HG02678 (cell line): ENCODE measurements around the gene SPOCK3.
A peak's percentile ranks its signal among the peaks of the same experiment; 100 is the strongest.

ENCODE experiments used
- ATAC-seq: cut with Tn5 transposase; IDR thresholded peaks from one replicate; pipeline ENCODE4 v1.9.1; 2021; ENCODE audit warnings: mild to moderate bottlenecking, moderate library complexity; ENCODE audit not compliant: unreplicated experiment

Gene SPOCK3

GRCh38 chr4:167176723-167177367 is 57.4 kb downstream of the SPOCK3 start:
- no peak for ATAC-seq

DNA sequence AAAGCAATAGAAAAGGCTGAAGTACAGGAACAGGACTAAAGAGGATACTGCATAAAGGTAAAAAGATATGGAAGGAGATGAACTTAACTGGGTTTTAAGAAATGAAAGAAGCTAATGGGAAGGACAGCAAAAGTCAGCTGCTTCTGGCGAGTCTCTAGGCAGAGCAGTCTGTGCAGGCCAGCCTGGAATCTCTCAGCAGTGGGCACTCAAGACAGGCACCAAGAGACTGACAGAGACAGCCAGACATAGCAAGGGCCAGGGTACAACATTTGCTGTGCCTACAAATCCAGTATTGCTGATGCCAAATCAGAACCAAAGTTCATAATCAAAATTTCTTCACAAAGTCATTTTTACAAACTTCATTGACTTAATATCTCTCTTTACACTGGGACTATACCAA is 62.4 kb downstream of the SPOCK3 start:
- no peak for ATAC-seq

- no peak for ATAC-seq
Measured at GRCh38 chr4:167168611-167169010, 65.7 kb downstream of the SPOCK3 start.

GRCh38 chr4:167150587-167150986 is 83.7 kb downstream of the SPOCK3 start:
- ATAC-seq: no peak

GRCh38 chr4:167144605-167145004 is 89.7 kb downstream of the SPOCK3 start:
- no peak for ATAC-seq

DNA sequence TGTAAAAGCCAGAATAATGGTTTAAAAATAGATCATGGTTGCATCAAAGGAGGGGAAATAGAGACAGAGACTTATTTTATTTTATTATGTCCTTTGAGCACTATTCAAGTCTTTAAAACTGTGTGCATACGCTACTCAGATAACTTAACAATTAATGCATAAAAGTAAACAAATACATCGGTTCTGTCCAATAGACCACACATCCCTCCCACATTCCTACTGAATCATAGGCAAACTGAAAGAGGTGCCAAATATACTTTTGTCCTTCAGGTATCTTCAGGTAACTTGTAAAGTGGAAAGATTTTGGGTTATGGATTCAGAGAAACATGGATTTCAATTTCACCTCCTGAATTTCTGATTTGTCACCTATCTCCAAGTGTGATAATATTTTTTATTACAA is 91.3 kb downstream of the SPOCK3 start:
- no peak for ATAC-seq

DNA sequence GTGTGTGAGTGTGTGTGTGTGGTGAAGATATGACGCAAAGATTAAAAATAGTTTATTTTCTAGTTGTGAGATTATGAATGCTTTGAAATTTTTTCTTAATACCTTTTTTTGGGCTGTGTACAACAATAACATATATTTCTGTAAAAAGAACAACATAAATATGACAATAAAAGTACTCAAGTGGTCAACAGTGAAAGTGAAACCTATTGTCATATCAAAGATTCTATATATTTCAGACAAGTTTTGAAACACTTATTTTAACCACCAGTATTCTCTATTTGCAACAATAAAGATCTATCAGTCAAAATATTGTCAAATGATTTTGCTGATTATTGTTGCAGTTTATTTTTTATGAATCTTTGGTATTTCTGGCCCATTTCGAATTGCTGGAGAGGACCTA is 98.0 kb downstream of the SPOCK3 start:
- no peak for ATAC-seq

GRCh38 chr4:167129146-167129545 is 105.1 kb downstream of the SPOCK3 start:
- no peak for ATAC-seq

GRCh38 chr4:167119392-167119791 is 114.9 kb downstream of the SPOCK3 start:
- ATAC-seq: no peak

- no peak for ATAC-seq
Measured at GRCh38 chr4:167117273-167117672, 117.0 kb downstream of the SPOCK3 start.

GRCh38 chr4:167114416-167114971 is 119.8 kb downstream of the SPOCK3 start:
- no peak for ATAC-seq

- no peak for ATAC-seq
Measured at GRCh38 chr4:167111622-167112021, 122.7 kb downstream of the SPOCK3 start.

GRCh38 chr4:167111092-167111491 is 123.2 kb downstream of the SPOCK3 start:
- ATAC-seq: no peak

DNA sequence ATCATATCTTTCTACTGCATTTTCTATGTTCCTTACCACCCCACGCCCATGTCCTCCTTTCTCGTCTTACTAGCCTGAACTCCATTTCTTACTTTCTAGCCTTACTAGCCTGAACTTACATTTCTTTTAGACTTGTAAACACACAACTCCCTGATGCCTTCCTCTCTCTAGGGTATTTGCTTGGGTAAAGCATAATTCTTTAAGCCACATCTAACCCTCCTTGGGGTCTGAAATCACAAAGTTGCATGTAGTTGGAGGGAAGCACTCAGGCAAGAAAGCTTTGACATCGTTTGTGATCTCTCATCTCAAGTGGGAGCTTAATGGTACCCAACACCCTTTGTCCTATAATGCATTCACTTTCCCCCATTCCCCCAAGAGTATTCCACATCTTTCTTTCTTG is 124.4 kb downstream of the SPOCK3 start:
- no peak for ATAC-seq

- no peak for ATAC-seq
Measured at GRCh38 chr4:167105857-167106256, 128.4 kb downstream of the SPOCK3 start.

GRCh38 chr4:167102475-167102874 is 131.8 kb downstream of the SPOCK3 start:
- ATAC-seq: no peak

- ATAC-seq: no peak
Measured at GRCh38 chr4:167101035-167101434, 133.3 kb downstream of the SPOCK3 start.

- no peak for ATAC-seq
Measured at GRCh38 chr4:167100120-167100519, 134.2 kb downstream of the SPOCK3 start.

DNA sequence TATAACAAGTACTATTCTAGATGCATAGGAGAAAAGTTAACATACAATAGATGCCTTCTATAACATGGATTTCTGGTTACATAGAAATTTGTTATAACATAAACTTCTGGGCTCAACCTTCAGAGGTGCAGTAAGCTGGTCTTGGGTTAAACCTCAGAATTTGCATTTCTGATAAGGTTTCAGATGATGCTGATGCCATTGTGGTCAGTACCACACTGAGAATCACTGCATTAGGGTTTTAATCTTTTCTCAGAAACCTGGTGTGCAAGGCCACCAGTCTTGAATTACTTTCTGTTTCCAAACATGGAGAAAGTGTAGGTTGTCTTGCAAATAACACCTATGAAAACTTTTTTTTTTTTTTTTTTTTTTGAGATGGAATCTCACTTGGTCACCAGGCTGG is 146.2 kb downstream of the SPOCK3 start:
- ATAC-seq: peak; percentile 62

DNA sequence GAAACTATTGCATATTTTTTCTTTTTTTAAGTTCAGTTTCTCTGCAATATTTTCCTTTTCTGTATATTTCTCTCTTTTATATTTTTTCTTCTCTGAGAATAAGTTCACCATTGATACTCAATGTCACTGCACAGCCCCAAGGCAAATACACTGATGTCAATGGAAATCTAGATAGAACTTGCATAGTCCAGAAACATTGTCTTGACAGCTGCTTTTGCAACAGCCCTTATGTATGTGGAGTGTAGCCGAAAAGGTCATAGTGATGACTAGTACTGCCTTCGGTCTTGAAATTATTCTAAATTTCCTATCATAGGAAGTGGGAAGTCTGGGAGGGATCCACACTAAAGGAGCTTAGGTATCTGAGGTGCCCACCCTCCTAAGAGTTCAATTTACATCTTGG is 150.0 kb downstream of the SPOCK3 start:
- no peak for ATAC-seq

DNA sequence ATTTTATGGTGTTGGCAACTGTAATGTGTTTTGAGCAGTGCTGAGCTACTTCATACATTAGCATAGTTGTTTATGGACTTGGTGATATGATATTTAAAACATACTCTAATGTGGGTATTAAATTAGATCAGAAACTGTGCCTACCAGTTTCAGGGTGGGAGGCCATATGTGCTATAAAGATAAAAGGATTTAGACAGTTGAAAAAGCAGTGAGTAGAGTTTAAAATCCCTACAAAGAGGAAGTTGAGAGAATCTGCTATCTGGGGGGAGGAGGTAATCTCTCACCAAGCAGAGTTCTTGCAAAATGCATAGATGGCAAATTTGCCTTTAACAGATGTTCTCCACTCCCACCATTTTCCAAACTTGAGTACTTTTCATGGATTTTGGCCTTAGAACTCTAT is 154.5 kb downstream of the SPOCK3 start:
- no peak for ATAC-seq

GRCh38 chr4:167052631-167053091 is 181.6 kb downstream of the SPOCK3 start:
- no peak for ATAC-seq

GRCh38 chr4:167049257-167049656 is 185.0 kb downstream of the SPOCK3 start:
- no peak for ATAC-seq
